Measurements from ENCODE around the gene RNASE12.

The RNASE12 gene

GRCh38 chr14:20559461-20559904 is 31.7 kb downstream of the RNASE12 start:
- no peak overlapping the region for H3K27ac ChIP-seq (ENCODE audit: low read depth, low read length)
- H2AFZ ChIP-seq (ENCODE audit: low read length, unreplicated experiment), result no peak overlapping the region
- no peaks in the 10 kb centered on the region for H3K36me3 ChIP-seq (ENCODE audit: insufficient read depth, low read length)
- no peaks in the 10 kb centered on the region for H3K79me2 ChIP-seq (ENCODE audit: control insufficient read depth, insufficient read depth, low read length, unreplicated experiment)
- H3K4me3 ChIP-seq (ENCODE audit: low read depth, low read length), result no peak overlapping the region
- no peaks in the 10 kb centered on the region for H3K4me1 ChIP-seq (ENCODE audit: control insufficient read depth, insufficient read depth, low read length, unreplicated experiment)
- peaks cover 32% of the 10 kb centered on the region for H3K27me3 ChIP-seq (ENCODE audit: insufficient read depth, low read length)

- Histone ChIP-seq H3K4me1 (ENCODE audit: control insufficient read depth, insufficient read depth, low read length, unreplicated experiment) (no peaks in the 10 kb centered on the region), H3K27ac (ENCODE audit: low read depth, low read length) (no peak overlapping the region), H2AFZ (ENCODE audit: low read length, unreplicated experiment) (no peak overlapping the region), H3K4me3 (ENCODE audit: low read depth, low read length) (no peak overlapping the region), H3K36me3 (ENCODE audit: insufficient read depth, low read length) (no peaks in the 10 kb centered on the region), H3K79me2 (ENCODE audit: control insufficient read depth, insufficient read depth, low read length, unreplicated experiment) (no peaks in the 10 kb centered on the region), H3K27me3 (ENCODE audit: insufficient read depth, low read length) (peaks cover 18% of the 10 kb centered on the region; the same call in 1 of the 2 replicates)
These were observed 34.0 kb downstream of the RNASE12 start for GRCh38 chr14:20557212-20557542.

GRCh38 chr14:20556500-20557211 is 34.5 kb downstream of the RNASE12 start:
- no peaks in the 10 kb centered on the region for H3K36me3 ChIP-seq (ENCODE audit: insufficient read depth, low read length)
- no peaks in the 10 kb centered on the region for H3K79me2 ChIP-seq (ENCODE audit: control insufficient read depth, insufficient read depth, low read length, unreplicated experiment)
- no peak overlapping the region for H3K4me3 ChIP-seq (ENCODE audit: low read depth, low read length)
- H3K4me1 ChIP-seq (ENCODE audit: control insufficient read depth, insufficient read depth, low read length, unreplicated experiment), result no peaks in the 10 kb centered on the region
- H3K27me3 ChIP-seq (ENCODE audit: insufficient read depth, low read length), result peaks cover 15% of the 10 kb centered on the region; the same call in 1 of the 2 replicates
- no peak overlapping the region for H3K27ac ChIP-seq (ENCODE audit: low read depth, low read length)
- H2AFZ ChIP-seq (ENCODE audit: low read length, unreplicated experiment), result no peak overlapping the region

GRCh38 chr14:20555845-20556244 is 35.3 kb downstream of the RNASE12 start:
- Histone ChIP-seq H3K36me3 (ENCODE audit: insufficient read depth, low read length) (no peaks in the 10 kb centered on the region), H3K4me3 (ENCODE audit: low read depth, low read length) (no peak overlapping the region), H3K27ac (ENCODE audit: low read depth, low read length) (no peak overlapping the region), H3K4me1 (ENCODE audit: control insufficient read depth, insufficient read depth, low read length, unreplicated experiment) (no peaks in the 10 kb centered on the region), H3K27me3 (ENCODE audit: insufficient read depth, low read length) (peaks cover 14% of the 10 kb centered on the region; the same call in 1 of the 2 replicates), H3K79me2 (ENCODE audit: control insufficient read depth, insufficient read depth, low read length, unreplicated experiment) (no peaks in the 10 kb centered on the region), H2AFZ (ENCODE audit: low read length, unreplicated experiment) (no peak overlapping the region)

- Histone ChIP-seq H3K27me3 (ENCODE audit: insufficient read depth, low read length) (peaks cover 14% of the 10 kb centered on the region; the same call in 1 of the 2 replicates), H3K36me3 (ENCODE audit: insufficient read depth, low read length) (no peaks in the 10 kb centered on the region), H2AFZ (ENCODE audit: low read length, unreplicated experiment) (no peak overlapping the region), H3K4me1 (ENCODE audit: control insufficient read depth, insufficient read depth, low read length, unreplicated experiment) (no peaks in the 10 kb centered on the region), H3K4me3 (ENCODE audit: low read depth, low read length) (no peak overlapping the region), H3K27ac (ENCODE audit: low read depth, low read length) (no peak overlapping the region), H3K79me2 (ENCODE audit: control insufficient read depth, insufficient read depth, low read length, unreplicated experiment) (no peaks in the 10 kb centered on the region)
These were observed 38.2 kb downstream of the RNASE12 start for GRCh38 chr14:20553024-20553423.

- H3K36me3 ChIP-seq (ENCODE audit: insufficient read depth, low read length), result no peaks in the 10 kb centered on the region
- no peak overlapping the region for H3K27ac ChIP-seq (ENCODE audit: low read depth, low read length)
- H2AFZ ChIP-seq (ENCODE audit: low read length, unreplicated experiment), result no peak overlapping the region
- H3K4me1 ChIP-seq (ENCODE audit: control insufficient read depth, insufficient read depth, low read length, unreplicated experiment), result no peaks in the 10 kb centered on the region
- no peaks in the 10 kb centered on the region for H3K79me2 ChIP-seq (ENCODE audit: control insufficient read depth, insufficient read depth, low read length, unreplicated experiment)
- H3K4me3 ChIP-seq (ENCODE audit: low read depth, low read length), result no peak overlapping the region
- H3K27me3 ChIP-seq (ENCODE audit: insufficient read depth, low read length), result peaks cover 20% of the 10 kb centered on the region
These were observed 39.6 kb downstream of the RNASE12 start for GRCh38 chr14:20551606-20552005.

- Histone ChIP-seq H3K79me2 (ENCODE audit: control insufficient read depth, insufficient read depth, low read length, unreplicated experiment) (no peaks in the 10 kb centered on the region), H3K27ac (ENCODE audit: low read depth, low read length) (no peak overlapping the region), H2AFZ (ENCODE audit: low read length, unreplicated experiment) (no peak overlapping the region), H3K27me3 (ENCODE audit: insufficient read depth, low read length) (peaks cover 24% of the 10 kb centered on the region), H3K4me1 (ENCODE audit: control insufficient read depth, insufficient read depth, low read length, unreplicated experiment) (no peaks in the 10 kb centered on the region), H3K36me3 (ENCODE audit: insufficient read depth, low read length) (no peaks in the 10 kb centered on the region), H3K4me3 (ENCODE audit: low read depth, low read length) (no peak overlapping the region)
These were observed 40.2 kb downstream of the RNASE12 start for GRCh38 chr14:20550926-20551325.

GRCh38 chr14:20548414-20549158 is 42.6 kb downstream of the RNASE12 start:
- Histone ChIP-seq H3K4me1 (ENCODE audit: control insufficient read depth, insufficient read depth, low read length, unreplicated experiment) (no peaks in the 10 kb centered on the region), H3K27me3 (ENCODE audit: insufficient read depth, low read length) (peaks cover 36% of the 10 kb centered on the region), H3K79me2 (ENCODE audit: control insufficient read depth, insufficient read depth, low read length, unreplicated experiment) (no peaks in the 10 kb centered on the region), H3K4me3 (ENCODE audit: low read depth, low read length) (no peak overlapping the region), H3K27ac (ENCODE audit: low read depth, low read length) (no peak overlapping the region), H3K36me3 (ENCODE audit: insufficient read depth, low read length) (no peaks in the 10 kb centered on the region), H2AFZ (ENCODE audit: low read length, unreplicated experiment) (no peak overlapping the region)

- H3K4me3 ChIP-seq (ENCODE audit: low read depth, low read length), result no peak overlapping the region
- no peak overlapping the region for H2AFZ ChIP-seq (ENCODE audit: low read length, unreplicated experiment)
- no peaks in the 10 kb centered on the region for H3K79me2 ChIP-seq (ENCODE audit: control insufficient read depth, insufficient read depth, low read length, unreplicated experiment)
- H3K27ac ChIP-seq (ENCODE audit: low read depth, low read length), result no peak overlapping the region
- H3K36me3 ChIP-seq (ENCODE audit: insufficient read depth, low read length), result no peaks in the 10 kb centered on the region
- peaks cover 41% of the 10 kb centered on the region for H3K27me3 ChIP-seq (ENCODE audit: insufficient read depth, low read length)
- no peaks in the 10 kb centered on the region for H3K4me1 ChIP-seq (ENCODE audit: control insufficient read depth, insufficient read depth, low read length, unreplicated experiment)
These were observed 44.3 kb downstream of the RNASE12 start for GRCh38 chr14:20546877-20547276.

Measured in ACC112 (cell line).